B cell (primary cell): Measurements from ENCODE around the gene CST6.

Experiments
- EZH2 ChIP-seq: IDR thresholded peaks from 2 replicates; pipeline ENCODE4 v1.6.1; 2012; ENCODE audit warnings: borderline replicate concordance, low read depth, mild to moderate bottlenecking, moderate library complexity, low read length; ENCODE audit not compliant: insufficient read depth, poor library complexity, severe bottlenecking
- TF ChIP-seq, protein P1 (sequence below): fragments of 200-600 bp; IDR thresholded peaks from one replicate; pipeline ENCODE4 v1.8.0; 2022; ENCODE audit warnings: antibody characterized with exemption, mild to moderate bottlenecking

DNA sequence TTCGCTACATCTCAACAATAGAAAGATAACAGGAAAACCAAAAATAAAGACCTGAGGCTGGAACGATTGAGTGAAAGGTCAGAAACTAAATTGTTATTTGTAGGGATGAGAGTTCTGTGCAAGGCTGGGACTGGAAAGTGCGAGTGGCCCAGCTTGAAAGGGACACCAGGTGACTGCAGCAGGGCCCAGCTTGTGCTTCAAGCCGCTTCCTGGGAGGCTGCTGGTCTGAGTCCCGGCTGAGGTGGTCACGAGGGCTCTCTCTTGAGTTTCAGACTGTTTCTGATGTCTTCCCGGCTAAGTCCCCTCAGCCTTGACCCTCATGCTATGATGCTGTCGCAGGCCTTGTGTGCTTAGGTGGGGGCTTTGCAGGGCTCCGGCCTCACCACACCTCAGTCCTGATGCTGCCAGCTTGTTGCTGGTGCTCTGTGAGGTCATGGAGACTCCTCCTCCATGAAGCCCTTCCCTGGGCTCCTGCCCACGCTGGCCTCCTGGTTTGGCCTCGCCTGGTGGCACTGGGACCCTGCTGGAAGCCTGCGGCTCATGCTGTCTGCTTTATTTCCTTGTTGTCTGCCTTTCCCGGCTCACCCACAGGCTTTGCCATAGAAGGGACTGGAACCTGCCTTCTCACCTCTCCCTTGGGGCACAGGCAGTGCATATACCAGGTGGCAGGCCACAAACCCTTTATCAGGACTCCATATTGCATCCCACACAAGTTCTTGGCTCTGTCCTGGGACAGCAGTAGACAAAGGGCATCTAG is 5.5 kb upstream of the CST6 start:
- TF ChIP-seq, protein P1, sequence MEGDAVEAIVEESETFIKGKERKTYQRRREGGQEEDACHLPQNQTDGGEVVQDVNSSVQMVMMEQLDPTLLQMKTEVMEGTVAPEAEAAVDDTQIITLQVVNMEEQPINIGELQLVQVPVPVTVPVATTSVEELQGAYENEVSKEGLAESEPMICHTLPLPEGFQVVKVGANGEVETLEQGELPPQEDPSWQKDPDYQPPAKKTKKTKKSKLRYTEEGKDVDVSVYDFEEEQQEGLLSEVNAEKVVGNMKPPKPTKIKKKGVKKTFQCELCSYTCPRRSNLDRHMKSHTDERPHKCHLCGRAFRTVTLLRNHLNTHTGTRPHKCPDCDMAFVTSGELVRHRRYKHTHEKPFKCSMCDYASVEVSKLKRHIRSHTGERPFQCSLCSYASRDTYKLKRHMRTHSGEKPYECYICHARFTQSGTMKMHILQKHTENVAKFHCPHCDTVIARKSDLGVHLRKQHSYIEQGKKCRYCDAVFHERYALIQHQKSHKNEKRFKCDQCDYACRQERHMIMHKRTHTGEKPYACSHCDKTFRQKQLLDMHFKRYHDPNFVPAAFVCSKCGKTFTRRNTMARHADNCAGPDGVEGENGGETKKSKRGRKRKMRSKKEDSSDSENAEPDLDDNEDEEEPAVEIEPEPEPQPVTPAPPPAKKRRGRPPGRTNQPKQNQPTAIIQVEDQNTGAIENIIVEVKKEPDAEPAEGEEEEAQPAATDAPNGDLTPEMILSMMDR = no peak
- no peak for TF ChIP-seq EZH2
